Measurements from ENCODE around the gene NINJ1. TPM values are rescaled to one million over a fixed set of nuclear protein-coding genes. Genes with fewer than 3 reads are reported as not detected.

Gene NINJ1
- total and polyA plus RNA-seq, 2 of the 8 experiments (the other 6 are each of a cell fraction or from before 2014, with no cell fraction given), result 28.2 to 65.6 TPM

GRCh38 chr9:93180938-93181337 lies 46.9 kb upstream of the NINJ1 start (continued):
- no peak for TF ChIP-seq BRCA1 (IDR thresholded peaks at IDR 0.05; ENCODE audit: low read depth, low read length)

Data from H1 (cell line).